Thyroid gland (tissue), 4 donors: ENCODE measurements around the gene IRAK2. TPM values are rescaled to one million over a fixed set of nuclear protein-coding genes. Genes with fewer than 3 reads are reported as not detected.

Experiments used
- DNase-seq, 2 donors: peaks; one replicate each; pipeline ENCODE4 v3.0.0-alpha.2; 2019
- H3K27ac ChIP-seq, 3 donors: fragments of 200-600 bp; sonication (generic); 1 replicate in 2 of 3; 2 replicates in 1 of 3; pipeline ENCODE4 v1.5.1; 2016 to 2019; ENCODE audit warnings: mild to moderate bottlenecking in 1 of 3, moderate library complexity in 1 of 3
- H3K27me3 ChIP-seq: fragments of 200-600 bp; sonication (generic); one replicate; pipeline ENCODE4 v1.5.1; 2019
- H3K36me3 ChIP-seq, 2 donors: fragments of 200-600 bp; sonication (generic); one replicate each; pipeline ENCODE4 v1.5.1; 2016 to 2019
- H3K4me1 ChIP-seq, 2 donors: fragments of 200-600 bp; sonication (generic); one replicate each; pipeline ENCODE4 v1.5.1; 2017 to 2019
- H3K4me3 ChIP-seq, 3 donors: fragments of 200-600 bp; sonication (generic); replicated peaks in 1 of 3; 1 replicate in 2 of 3; 2 replicates in 1 of 3; pipeline ENCODE4 v1.5.1; 2016; ENCODE audit warnings: mild to moderate bottlenecking in 1 of 3
- H3K9me3 ChIP-seq: fragments of 200-600 bp; sonication (generic); one replicate; pipeline ENCODE4 v1.5.1; 2017
- POLR2A ChIP-seq, 2 donors: fragments of 450-650 bp; IDR thresholded peaks; one replicate each; pipeline ENCODE4 v1.6.1; 2017; ENCODE audit warnings: antibody characterized with exemption in 2 of 2, mild to moderate bottlenecking in 2 of 2, moderate library complexity in 1 of 2
- WGBS, 2 donors: methylation state at CpG; one replicate each; pipeline ENCODE4 v1.1.5; 2017; 5-methylcytosine and 5-hydroxymethylcytosine counted together
- intact Hi-C: fragments of 100-400 bp; cut with DNase I; formaldehyde crosslinking; loops from one replicate; pipeline ENCODE4 v1.15.1; 2023
- total RNA-seq, 4 donors: library from RNA; depleted of rRNA; stranded (reverse); fragments of >200 nt; gene quantifications; one replicate each; pipeline ENCODE4 v1.2.3, GENCODE V29; 2016
- TF ChIP-seq, protein P1 (sequence below), 6 experiments: fragments of 200-600 bp in 3 of 6; fragments of 450-650 bp in 3 of 6; sonication (generic) in 3 of 6; IDR thresholded peaks; one replicate each; pipeline ENCODE4 v1.5.1; 2016 to 2019; ENCODE audit warnings: antibody characterized with exemption in 6 of 6, mild to moderate bottlenecking in 2 of 6, inconsistent platforms in 1 of 6, moderate library complexity in 1 of 6

IRAK2 gene
- total RNA-seq, 4 donors from 2014 or later, result 5.0 to 9.1 (median 7.4) TPM

- intact Hi-C loops, result no loop called here
- DNase-seq, result no peak
- H3K27me3 ChIP-seq, result no peaks in the 10 kb centered on the region
- H3K9me3 ChIP-seq, result no peaks in the 10 kb centered on the region
- no peak overlapping the region for H3K27ac ChIP-seq
- no peaks in the 10 kb centered on the region for H3K36me3 ChIP-seq
- no peak overlapping the region for H3K4me3 ChIP-seq
- TF ChIP-seq POLR2A (IDR thresholded peaks at IDR 0.05), result no peak
- TF ChIP-seq, protein P1, sequence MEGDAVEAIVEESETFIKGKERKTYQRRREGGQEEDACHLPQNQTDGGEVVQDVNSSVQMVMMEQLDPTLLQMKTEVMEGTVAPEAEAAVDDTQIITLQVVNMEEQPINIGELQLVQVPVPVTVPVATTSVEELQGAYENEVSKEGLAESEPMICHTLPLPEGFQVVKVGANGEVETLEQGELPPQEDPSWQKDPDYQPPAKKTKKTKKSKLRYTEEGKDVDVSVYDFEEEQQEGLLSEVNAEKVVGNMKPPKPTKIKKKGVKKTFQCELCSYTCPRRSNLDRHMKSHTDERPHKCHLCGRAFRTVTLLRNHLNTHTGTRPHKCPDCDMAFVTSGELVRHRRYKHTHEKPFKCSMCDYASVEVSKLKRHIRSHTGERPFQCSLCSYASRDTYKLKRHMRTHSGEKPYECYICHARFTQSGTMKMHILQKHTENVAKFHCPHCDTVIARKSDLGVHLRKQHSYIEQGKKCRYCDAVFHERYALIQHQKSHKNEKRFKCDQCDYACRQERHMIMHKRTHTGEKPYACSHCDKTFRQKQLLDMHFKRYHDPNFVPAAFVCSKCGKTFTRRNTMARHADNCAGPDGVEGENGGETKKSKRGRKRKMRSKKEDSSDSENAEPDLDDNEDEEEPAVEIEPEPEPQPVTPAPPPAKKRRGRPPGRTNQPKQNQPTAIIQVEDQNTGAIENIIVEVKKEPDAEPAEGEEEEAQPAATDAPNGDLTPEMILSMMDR (IDR thresholded peaks at IDR 0.05), result no peak
- H3K4me1 ChIP-seq, result peaks cover 13 to 15% of the 10 kb centered on the region in 2 donors
- WGBS, 2 donors, result 69 to 79% methylated on average over 5 of the region's 5 CpGs
Measured at GRCh38 chr3:10286133-10286524, 121.4 kb downstream of the IRAK2 start.

GRCh38 chr3:10286596-10287295, 122.0 kb downstream of the IRAK2 start:
- WGBS, 2 donors, result 60 to 86% methylated on average over 2 of the region's 2 CpGs
- intact Hi-C loops, result no loop called here
- no peaks in the 10 kb centered on the region for H3K9me3 ChIP-seq
- H3K4me1 ChIP-seq, result peaks cover 13 to 15% of the 10 kb centered on the region in 2 donors
- no peaks in the 10 kb centered on the region for H3K27me3 ChIP-seq
- no peaks in the 10 kb centered on the region for H3K36me3 ChIP-seq
- DNase-seq, result peak; percentile 22 to 39
- H3K4me3 ChIP-seq, result no peak overlapping the region
- no peak overlapping the region for H3K27ac ChIP-seq
- TF ChIP-seq, protein P1 (IDR thresholded peaks at IDR 0.05), result peak in 2 of 6 experiments; percentile 15 to 31
- no peak for TF ChIP-seq POLR2A (IDR thresholded peaks at IDR 0.05)

DNA sequence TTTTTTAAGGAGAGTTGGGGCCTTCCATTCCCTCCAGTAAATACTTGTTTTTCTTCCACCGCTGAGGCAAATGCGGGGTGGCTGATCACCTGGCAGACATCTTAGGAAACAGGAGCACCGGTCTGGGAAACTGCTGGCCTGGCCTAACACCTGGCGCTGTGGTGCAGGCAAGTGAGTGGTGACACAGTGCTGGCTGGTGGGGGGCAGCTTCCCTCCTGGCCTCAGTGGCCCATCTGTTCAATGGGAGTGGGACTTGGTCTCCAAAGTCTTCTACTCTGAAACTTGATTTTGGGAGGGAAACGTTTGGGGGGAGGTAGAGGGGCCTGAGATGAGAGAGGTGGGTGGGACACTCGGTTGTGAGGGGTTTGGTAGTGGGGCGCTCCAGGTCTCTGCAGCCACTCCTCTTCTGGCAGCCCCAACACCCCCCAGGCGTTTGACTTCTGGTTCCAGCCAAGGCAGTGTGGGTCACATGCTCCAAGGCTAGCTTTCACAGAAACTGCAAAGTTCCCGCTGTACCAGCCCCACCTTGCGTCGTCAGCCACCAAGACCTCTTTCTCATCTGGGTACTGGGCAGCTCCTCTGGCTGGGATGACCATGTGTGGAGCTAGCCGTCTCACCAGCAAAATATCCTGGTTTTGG, 123.3 kb downstream of the IRAK2 start:
- Histone ChIP-seq H3K4me3 (no peak overlapping the region), H3K4me1 (peaks cover 5 to 15% of the 10 kb centered on the region in 2 donors), H3K36me3 (no peaks in the 10 kb centered on the region), H3K9me3 (no peaks in the 10 kb centered on the region), H3K27me3 (no peaks in the 10 kb centered on the region), H3K27ac (no peak overlapping the region)
- intact Hi-C loops, result no loop called here
- whole genome bisulfite sequencing, 2 donors, result 93 to 94% methylated on average over 12 of the region's 12 CpGs
- TF ChIP-seq, protein P1 (IDR thresholded peaks at IDR 0.05), result no peak
- TF ChIP-seq POLR2A (IDR thresholded peaks at IDR 0.05), result no peak
- DNase-seq, result no peak

DNA sequence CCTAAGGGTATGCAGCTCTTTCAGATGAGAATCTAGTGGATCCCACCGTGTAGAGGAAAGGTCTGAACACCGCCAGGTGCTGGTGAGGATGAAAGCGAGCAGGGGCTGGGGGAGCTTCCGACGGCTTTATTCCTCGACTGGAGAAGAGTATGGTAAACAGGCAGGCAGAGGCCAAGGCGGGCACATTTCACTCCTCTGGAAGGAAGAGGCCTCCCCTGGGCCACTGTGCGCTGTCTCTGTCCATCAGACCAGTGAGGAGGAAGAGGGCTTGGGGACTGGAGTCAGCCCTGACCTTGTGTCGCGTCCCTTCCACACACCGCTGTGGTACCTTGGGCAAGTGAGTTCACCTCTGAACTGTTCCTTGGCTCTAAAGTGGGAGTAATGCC, 123.8 kb downstream of the IRAK2 start:
- Histone ChIP-seq H3K4me3 (no peak overlapping the region), H3K9me3 (no peaks in the 10 kb centered on the region), H3K4me1 (peaks cover 5 to 9% of the 10 kb centered on the region in 2 donors), H3K27me3 (no peaks in the 10 kb centered on the region), H3K27ac (no peak overlapping the region), H3K36me3 (no peaks in the 10 kb centered on the region)
- WGBS, 2 donors, result 84 to 97% methylated on average over 11 of the region's 11 CpGs
- no peak for DNase-seq
- TF ChIP-seq, protein P1 (IDR thresholded peaks at IDR 0.05), result no peak
- TF ChIP-seq POLR2A (IDR thresholded peaks at IDR 0.05), result no peak
- intact Hi-C loops, result no loop called here

GRCh38 chr3:10289077-10289476, 124.4 kb downstream of the IRAK2 start:
- TF ChIP-seq, protein P1 (IDR thresholded peaks at IDR 0.05), result no peak
- no peak for TF ChIP-seq POLR2A (IDR thresholded peaks at IDR 0.05)
- DNase-seq, result no peak
- Histone ChIP-seq H3K36me3 (no peaks in the 10 kb centered on the region), H3K4me3 (no peak overlapping the region), H3K27ac (no peak overlapping the region), H3K4me1 (peaks cover 1 to 4% of the 10 kb centered on the region in 2 donors), H3K27me3 (no peaks in the 10 kb centered on the region), H3K9me3 (no peaks in the 10 kb centered on the region)
- intact Hi-C loops, result no loop called here
- 89 to 92% methylated on average over 9 of the region's 9 CpGs for WGBS, 2 donors
